Measurements from ENCODE around the gene CDR2L. TPM values are rescaled to one million over a fixed set of nuclear protein-coding genes. Genes with fewer than 3 reads are reported as not detected.

Gene CDR2L
- total RNA-seq, 4 donors from 2014 or later, result 7.4 to 80.7 (median 53.9) TPM

DNA sequence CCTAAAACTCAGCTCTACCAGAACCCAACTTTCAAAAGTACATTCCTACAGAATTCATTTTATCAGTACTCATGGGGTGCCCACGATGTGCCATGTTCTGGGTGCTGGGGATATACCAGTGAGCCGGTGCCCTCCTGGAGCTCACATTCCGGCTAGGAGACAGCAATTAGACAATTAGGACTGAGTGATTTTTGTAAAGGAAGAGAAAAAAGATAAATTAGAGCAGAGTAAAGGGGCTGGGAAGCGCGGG is 24.6 kb downstream of the CDR2L start:
- H3K27me3 ChIP-seq, result no peaks in the 10 kb centered on the region
- TF ChIP-seq POLR2A (IDR thresholded peaks at IDR 0.05) (no peak), CTCF (IDR thresholded peaks at IDR 0.05) (no peak)
- H3K36me3 ChIP-seq, result peaks cover 0 to 7% (median 0%) of the 10 kb centered on the region in 3 donors
- peak overlapping the region; percentile 59 to 88 (median 80) for H3K27ac ChIP-seq
- no peaks in the 10 kb centered on the region for H3K9me3 ChIP-seq
- DNase-seq, result no peak
- H3K4me1 ChIP-seq, result peaks cover 0 to 23% (median 7%) of the 10 kb centered on the region in 4 donors
- H3K4me3 ChIP-seq, result peak overlapping the region; percentile 82 to 94 (median 88)

- H3K27me3 ChIP-seq, result no peaks in the 10 kb centered on the region
- no peaks in the 10 kb centered on the region for H3K9me3 ChIP-seq
- peak within 1 kb of the TSS; percentile 59 to 88 (median 80) for H3K27ac ChIP-seq
Observed at GRCh38 chr17:75012346-75013091, 25.1 kb downstream of the CDR2L start, which contains the start of gene MRPL58. MRPL58 (plus strand) TSS chr17:75012670; CDS start chr17:75012687, 17 bp downstream.

DNA sequence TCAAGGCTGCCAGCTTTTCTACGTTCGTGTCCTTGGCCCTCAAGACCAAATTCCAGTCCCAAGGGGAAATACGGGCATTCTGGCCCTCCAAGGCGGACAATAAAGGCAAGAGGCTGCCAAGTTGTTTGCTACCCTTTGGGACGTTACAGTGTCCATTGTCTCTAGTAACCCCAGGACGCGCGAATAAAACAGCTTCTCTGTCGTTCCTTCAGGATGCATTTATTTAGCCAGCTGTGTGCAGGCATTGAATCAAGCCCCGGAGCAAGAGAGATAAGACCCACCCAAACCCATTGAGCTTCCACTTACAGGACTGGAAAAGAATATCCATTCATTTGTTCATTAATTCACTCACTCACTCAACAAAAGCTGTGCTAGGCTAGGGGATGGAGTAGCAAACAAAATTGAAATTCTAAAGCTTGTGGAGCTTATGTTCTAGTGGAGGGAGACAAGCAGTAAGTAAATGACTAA is 25.7 kb downstream of the CDR2L start:
- H3K4me3 ChIP-seq, result peak overlapping the region; percentile 82 to 94 (median 88)
- peak overlapping the region; percentile 59 to 88 (median 80) for H3K27ac ChIP-seq
- H3K4me1 ChIP-seq, result peaks cover 0 to 23% (median 7%) of the 10 kb centered on the region in 4 donors
- H3K27me3 ChIP-seq, result no peaks in the 10 kb centered on the region
- no peaks in the 10 kb centered on the region for H3K9me3 ChIP-seq
- H3K36me3 ChIP-seq, result peaks cover 0 to 13% (median 0%) of the 10 kb centered on the region in 3 donors
- TF ChIP-seq POLR2A (IDR thresholded peaks at IDR 0.05) (no peak), CTCF (IDR thresholded peaks at IDR 0.05) (no peak)
- no peak for DNase-seq

More at GRCh38 chr17:75012346-75013091, 25.1 kb downstream of the CDR2L start, which contains the start of gene MRPL58:
- peak; percentile 73 to 89 (median 87) for DNase-seq
- H3K4me1 ChIP-seq, result peaks cover 0 to 23% (median 7%) of the 10 kb centered on the region in 4 donors
- peaks cover 0 to 12% (median 0%) of the 10 kb centered on the region in 3 donors for H3K36me3 ChIP-seq
- peak within 1 kb of the TSS; percentile 82 to 94 (median 88) for H3K4me3 ChIP-seq
- TF ChIP-seq CTCF (IDR thresholded peaks at IDR 0.05) (peak; percentile 20 to 77 (median 54)), POLR2A (IDR thresholded peaks at IDR 0.05) (no peak)

DNA sequence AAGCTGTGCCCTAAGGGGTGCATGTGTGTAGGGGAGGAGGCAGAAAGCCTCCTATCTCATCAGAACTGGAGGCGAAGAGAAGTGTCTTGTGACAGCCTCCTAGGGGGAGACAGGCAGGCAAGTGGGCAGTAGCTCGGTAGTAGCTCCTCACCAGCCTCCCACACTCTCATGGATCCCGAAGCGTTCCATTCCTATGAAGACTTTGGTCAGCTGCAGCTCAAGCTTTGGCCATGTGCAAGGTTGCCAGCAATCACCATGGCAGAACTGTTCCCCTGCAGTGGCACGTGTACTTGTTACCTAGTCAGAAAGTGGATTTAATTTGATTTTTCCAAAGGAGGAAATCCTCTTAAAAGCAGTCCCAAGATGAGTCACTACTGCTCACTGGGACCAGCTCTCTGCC is 31.7 kb downstream of the CDR2L start:
- peaks cover 0 to 53% (median 0%) of the 10 kb centered on the region in 3 donors for H3K36me3 ChIP-seq
- H3K27me3 ChIP-seq, result no peaks in the 10 kb centered on the region
- TF ChIP-seq CTCF (IDR thresholded peaks at IDR 0.05) (no peak), POLR2A (IDR thresholded peaks at IDR 0.05) (no peak)
- no peaks in the 10 kb centered on the region for H3K4me1 ChIP-seq
- DNase-seq, result no peak
- H3K4me3 ChIP-seq, result no peak overlapping the region
- no peaks in the 10 kb centered on the region for H3K9me3 ChIP-seq
- H3K27ac ChIP-seq, result no peak overlapping the region

GRCh38 chr17:75019710-75020109 is 32.3 kb downstream of the CDR2L start:
- Histone ChIP-seq H3K27ac (no peak overlapping the region), H3K27me3 (no peaks in the 10 kb centered on the region), H3K4me1 (no peaks in the 10 kb centered on the region), H3K4me3 (no peak overlapping the region), H3K36me3 (peaks cover 0 to 53% (median 0%) of the 10 kb centered on the region in 3 donors), H3K9me3 (no peaks in the 10 kb centered on the region)
- TF ChIP-seq CTCF (IDR thresholded peaks at IDR 0.05), result no peak
- no peak for TF ChIP-seq POLR2A (IDR thresholded peaks at IDR 0.05)
- no peak for DNase-seq
